Neural progenitor cell (in vitro differentiated cells): ENCODE results near the gene STK39. TPM values are rescaled to one million over a fixed set of nuclear protein-coding genes. Genes with fewer than 3 reads are reported as not detected.

ENCODE experiments used
- DNase-seq: peaks from one replicate; pipeline ENCODE4 v3.0.0-alpha.2; 2016; ENCODE audit warnings: low spot score
- H2AFZ ChIP-seq: fragments of 200-600 bp; sonication (generic); replicated peaks from 2 replicates; pipeline ENCODE4 v1.6.1; 2016; ENCODE audit warnings: antibody characterized with exemption
- H3F3A ChIP-seq: fragments of 200-600 bp; sonication (generic); 2 replicates; pipeline ENCODE4 v1.6.1; 2016; ENCODE audit warnings: antibody characterized with exemption, low read depth
- H3K27ac ChIP-seq: fragments of 200-600 bp; sonication (generic); 2 replicates; pipeline ENCODE4 v1.5.1; 2016; ENCODE audit warnings: mild to moderate bottlenecking
- H3K27me3 ChIP-seq: fragments of 200-600 bp; sonication (generic); 2 replicates; pipeline ENCODE4 v1.6.1; 2016; ENCODE audit warnings: mild to moderate bottlenecking, moderate library complexity
- H3K36me3 ChIP-seq: fragments of 200-600 bp; sonication (generic); 2 replicates; pipeline ENCODE4 v1.5.1; 2016
- H3K4me1 ChIP-seq: fragments of 200-600 bp; sonication (generic); 2 replicates; pipeline ENCODE4 v1.6.1; 2016; ENCODE audit warnings: mixed run types
- H3K4me2 ChIP-seq: fragments of 200-600 bp; sonication (generic); 2 replicates; pipeline ENCODE4 v1.6.1; 2016
- H3K4me3 ChIP-seq: fragments of 200-600 bp; sonication (generic); 2 replicates; pipeline ENCODE4 v1.5.1; 2016
- H3K79me2 ChIP-seq: fragments of 200-600 bp; sonication (generic); 2 replicates; pipeline ENCODE4 v1.6.1; 2016; ENCODE audit warnings: low read depth
- H3K9ac ChIP-seq: fragments of 200-600 bp; sonication (generic); 2 replicates; pipeline ENCODE4 v1.6.1; 2016
- H3K9me3 ChIP-seq: fragments of 200-600 bp; sonication (generic); 2 replicates; pipeline ENCODE4 v1.5.1; 2016; ENCODE audit warnings: low read depth
- H4K20me1 ChIP-seq: fragments of 200-600 bp; sonication (generic); 2 replicates; pipeline ENCODE4 v1.6.1; 2016; ENCODE audit warnings: low read depth
- H3K27ac Mint-ChIP-seq: 3 replicates; pipeline ENCODE4 v1.8.0; 2021; ENCODE audit warnings: mixed read lengths
- H3K27me3 Mint-ChIP-seq: 2 replicates; pipeline ENCODE4 v1.8.0; 2022; ENCODE audit warnings: low read depth, mild to moderate bottlenecking, inconsistent platforms, moderate library complexity, mixed read lengths; ENCODE audit not compliant: insufficient read depth
- H3K36me3 Mint-ChIP-seq: 3 replicates; pipeline ENCODE4 v1.8.0; 2021; ENCODE audit warnings: mixed read lengths
- H3K4me1 Mint-ChIP-seq: 3 replicates; pipeline ENCODE4 v1.8.0; 2021; ENCODE audit warnings: mixed read lengths
- H3K4me3 Mint-ChIP-seq: 3 replicates; pipeline ENCODE4 v1.8.0; 2021; ENCODE audit warnings: mild to moderate bottlenecking, moderate library complexity, mixed read lengths
- H3K9me3 Mint-ChIP-seq: 3 replicates; pipeline ENCODE4 v1.8.0; 2020; ENCODE audit warnings: mixed read lengths
- CTCF ChIP-seq: fragments of 200-600 bp; sonication (generic); IDR thresholded peaks from 2 replicates; pipeline ENCODE4 v1.5.1; 2017; ENCODE audit warnings: antibody characterized with exemption, mild to moderate bottlenecking
- EZH2 ChIP-seq: fragments of 200-600 bp; sonication (generic); IDR thresholded peaks from 2 replicates; pipeline ENCODE4 v1.6.1; 2017; ENCODE audit warnings: antibody characterized with exemption, mild to moderate bottlenecking, moderate library complexity
- EZH2phosphoT487 ChIP-seq: fragments of 200-600 bp; sonication (generic); IDR thresholded peaks from 2 replicates; pipeline ENCODE4 v1.6.1; 2017; ENCODE audit warnings: antibody characterized with exemption
- total RNA-seq: library from RNA; depleted of rRNA; stranded (reverse); fragments of >200 nt; gene quantifications from 2 replicates; pipeline ENCODE4 v1.2.3, GENCODE V29; 2015; ENCODE audit warnings: low replicate concordance

The STK39 gene
- total RNA-seq, 1 donor from 2014 or later, result 23.8 TPM

DNA sequence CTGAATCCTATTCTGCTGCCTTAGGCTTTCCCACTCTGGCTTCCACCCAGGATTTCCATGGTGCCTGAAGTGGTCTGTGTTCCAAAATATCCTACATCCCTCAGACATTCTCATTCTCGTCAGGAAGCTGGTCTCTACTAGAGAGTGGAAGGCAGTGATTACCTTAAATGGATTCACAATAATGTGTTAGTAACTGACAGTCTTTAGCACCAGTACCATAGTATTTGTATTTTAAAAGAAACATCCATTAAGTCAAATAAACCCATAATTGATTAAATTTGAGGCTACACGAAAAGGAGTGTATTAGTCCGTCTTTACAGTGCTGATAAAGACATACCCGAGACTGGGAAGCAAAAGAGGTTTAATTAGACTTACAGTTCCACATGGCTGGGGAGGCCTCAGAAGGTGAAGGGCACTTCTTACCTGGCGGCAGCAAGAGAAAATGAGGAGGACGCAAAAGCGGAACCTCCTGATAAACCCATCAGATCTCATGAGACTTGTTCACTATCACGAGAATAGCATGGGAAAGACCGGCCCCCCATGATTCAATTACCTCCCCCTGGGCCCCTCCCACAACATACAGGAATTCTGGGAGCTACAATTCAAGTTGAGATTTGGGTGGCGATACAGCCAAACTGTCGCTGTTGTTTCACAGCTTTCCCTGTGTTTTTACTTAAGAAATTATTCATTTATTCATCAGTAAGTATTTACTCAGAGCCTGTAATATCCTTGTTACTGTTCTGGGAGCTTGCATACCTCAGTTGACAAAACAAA lies 306.5 kb downstream of the STK39 start:
- Mint-ChIP-seq H3K9me3 (peaks cover 6% of the 10 kb centered on the region), H3K4me3 (no peak overlapping the region), H3K4me1 (peaks cover 9% of the 10 kb centered on the region), H3K36me3 (peaks cover 3% of the 10 kb centered on the region), H3K27ac (no peak overlapping the region), H3K27me3 (peaks cover 2% of the 10 kb centered on the region)
- H3K27ac ChIP-seq, result no peak overlapping the region
- TF ChIP-seq CTCF (no peak), EZH2phosphoT487 (no peak)
- H3K79me2 ChIP-seq, result no peaks in the 10 kb centered on the region
- peaks cover 19% of the 10 kb centered on the region for H3F3A ChIP-seq
- no peak overlapping the region for H3K4me3 ChIP-seq
- no peak overlapping the region for H3K4me2 ChIP-seq
- no peak overlapping the region for H2AFZ ChIP-seq
- DNase-seq, result no peak
- no peaks in the 10 kb centered on the region for H3K36me3 ChIP-seq
- no peak overlapping the region for H3K9ac ChIP-seq
- H3K4me1 ChIP-seq, result peaks cover 38% of the 10 kb centered on the region
- H4K20me1 ChIP-seq, result no peaks in the 10 kb centered on the region
- no peaks in the 10 kb centered on the region for H3K9me3 ChIP-seq
- H3K27me3 ChIP-seq, result no peaks in the 10 kb centered on the region

DNA sequence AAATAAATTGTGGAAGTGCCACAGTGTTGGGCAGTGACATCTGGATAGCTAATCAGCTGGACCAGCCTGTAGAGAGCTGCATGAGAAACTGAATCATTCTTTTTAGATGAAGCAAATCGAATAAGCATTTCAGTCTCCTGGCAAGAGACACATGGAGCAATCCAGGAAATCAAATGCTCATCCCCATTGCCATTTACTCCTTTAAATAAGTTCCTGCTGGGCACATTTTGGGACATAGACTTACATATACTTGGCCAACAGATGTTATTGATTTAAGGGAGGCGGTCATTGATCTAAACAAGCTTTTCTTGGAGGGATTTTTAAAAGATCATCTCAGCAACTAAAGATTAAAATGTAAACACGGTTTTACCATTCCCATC lies 307.1 kb downstream of the STK39 start:
- no peak for DNase-seq
- Histone ChIP-seq H3K4me3 (no peak overlapping the region), H2AFZ (no peak overlapping the region), H3K27me3 (no peaks in the 10 kb centered on the region), H3K36me3 (no peaks in the 10 kb centered on the region), H3K9me3 (no peaks in the 10 kb centered on the region), H3K27ac (no peak overlapping the region), H3K79me2 (no peaks in the 10 kb centered on the region), H3F3A (peaks cover 13% of the 10 kb centered on the region), H3K4me1 (peaks cover 33% of the 10 kb centered on the region), H4K20me1 (no peaks in the 10 kb centered on the region), H3K9ac (no peak overlapping the region), H3K4me2 (no peak overlapping the region)
- no peak overlapping the region for H3K27ac Mint-ChIP-seq
- no peaks in the 10 kb centered on the region for H3K36me3 Mint-ChIP-seq
- peaks cover 6% of the 10 kb centered on the region for H3K4me1 Mint-ChIP-seq
- peaks cover 6% of the 10 kb centered on the region for H3K9me3 Mint-ChIP-seq
- no peak overlapping the region for H3K4me3 Mint-ChIP-seq
- H3K27me3 Mint-ChIP-seq, result peaks cover 2% of the 10 kb centered on the region
- TF ChIP-seq CTCF (no peak), EZH2 (no peak), EZH2phosphoT487 (no peak)

DNA sequence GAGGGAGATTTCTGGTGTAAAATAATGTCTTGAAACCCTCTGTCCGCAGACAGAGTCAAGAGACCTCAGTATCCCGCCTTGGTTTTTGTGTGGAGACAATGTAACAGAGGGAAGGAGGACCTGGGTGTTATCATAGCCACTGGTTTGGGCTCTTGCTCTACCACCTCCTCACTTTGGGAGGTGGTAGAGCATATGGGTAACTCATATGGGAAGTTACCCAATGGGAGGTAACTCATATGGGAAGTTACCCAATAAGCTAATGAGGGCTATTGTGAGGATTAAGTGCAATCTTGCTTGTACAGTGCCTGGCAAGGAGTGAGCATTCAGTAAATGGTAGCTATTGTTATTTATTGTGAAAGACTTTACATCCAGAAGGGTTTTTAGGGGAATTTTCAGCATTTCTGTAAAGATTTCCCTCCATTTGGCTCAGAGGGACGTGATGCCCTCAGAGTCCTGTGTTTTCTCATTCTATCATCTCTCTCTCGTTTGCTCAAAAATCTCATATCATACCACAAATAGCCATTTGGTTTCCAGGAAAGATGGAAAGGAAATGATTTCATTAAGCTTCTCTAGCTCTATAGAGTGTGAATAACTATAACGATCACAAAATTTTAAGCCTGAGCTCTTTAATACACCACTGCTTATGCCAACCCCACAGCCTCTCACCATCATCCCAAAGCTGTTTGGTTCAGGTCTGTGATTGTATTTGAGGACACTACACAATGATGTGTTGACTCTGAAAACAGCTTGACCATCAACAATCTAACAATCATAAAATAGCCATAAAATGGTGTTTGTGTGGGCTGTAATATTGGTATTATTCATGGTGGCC lies 307.7 kb downstream of the STK39 start:
- H3K9ac ChIP-seq, result no peak overlapping the region
- no peak for TF ChIP-seq EZH2phosphoT487
- no peak for TF ChIP-seq EZH2
- no peak for TF ChIP-seq CTCF
- Mint-ChIP-seq H3K4me3 (no peak overlapping the region), H3K9me3 (peaks cover 6% of the 10 kb centered on the region), H3K4me1 (peaks cover 6% of the 10 kb centered on the region), H3K36me3 (no peaks in the 10 kb centered on the region), H3K27ac (no peak overlapping the region), H3K27me3 (peaks cover 2% of the 10 kb centered on the region)
- no peaks in the 10 kb centered on the region for H3K9me3 ChIP-seq
- H3K4me1 ChIP-seq, result peaks cover 27% of the 10 kb centered on the region
- no peak overlapping the region for H3K4me2 ChIP-seq
- no peaks in the 10 kb centered on the region for H3K79me2 ChIP-seq
- H2AFZ ChIP-seq, result peak overlapping the region; percentile 78
- peaks cover 7% of the 10 kb centered on the region for H3F3A ChIP-seq
- no peaks in the 10 kb centered on the region for H3K27me3 ChIP-seq
- H3K36me3 ChIP-seq, result no peaks in the 10 kb centered on the region
- no peak overlapping the region for H3K4me3 ChIP-seq
- no peak overlapping the region for H3K27ac ChIP-seq
- no peaks in the 10 kb centered on the region for H4K20me1 ChIP-seq
- DNase-seq, result no peak
